MM.1S (cell line): ENCODE results near the gene PLSCR1.

ENCODE experiments used
- DNase-seq: peaks from one replicate; pipeline ENCODE4 v3.0.0-alpha.2; 2015
- H2AFZ ChIP-seq: fragments of 300-600 bp; sonication (generic); 2 replicates; pipeline ENCODE4 v1.6.0; 2016; ENCODE audit warnings: antibody characterized with exemption, low read length
- H3F3A ChIP-seq: fragments of 300-600 bp; sonication (generic); 2 replicates; pipeline ENCODE4 v1.6.1; 2016; ENCODE audit warnings: mild to moderate bottlenecking, antibody characterized with exemption, low read length, moderate library complexity, mixed read lengths; ENCODE audit not compliant: insufficient read depth
- H3K27ac ChIP-seq: fragments of 300-600 bp; sonication (generic); 2 replicates; pipeline ENCODE4 v1.5.1; 2016; ENCODE audit warnings: mild to moderate bottlenecking, low read length
- H3K27me3 ChIP-seq: fragments of 300-600 bp; sonication (generic); replicated peaks from 2 replicates; pipeline ENCODE4 v1.6.0; 2016; ENCODE audit warnings: low read length; ENCODE audit not compliant: insufficient read depth
- H3K36me3 ChIP-seq: fragments of 300-600 bp; sonication (generic); replicated peaks from 2 replicates; pipeline ENCODE4 v1.6.1; 2016; ENCODE audit warnings: mild to moderate bottlenecking, low read length, mixed read lengths; ENCODE audit not compliant: insufficient read depth
- H3K4me1 ChIP-seq: fragments of 300-600 bp; sonication (generic); 2 replicates; pipeline ENCODE4 v1.6.1; 2016; ENCODE audit warnings: low read length, mixed read lengths
- H3K4me2 ChIP-seq: fragments of 300-600 bp; sonication (generic); 2 replicates; pipeline ENCODE4 v1.6.0; 2016; ENCODE audit warnings: low read depth, low read length
- H3K4me3 ChIP-seq: fragments of 300-600 bp; sonication (generic); 2 replicates; pipeline ENCODE4 v1.5.1; 2016; ENCODE audit warnings: low read length, mixed read lengths
- H3K79me2 ChIP-seq: fragments of 300-600 bp; sonication (generic); 2 replicates; pipeline ENCODE4 v1.6.1; 2016; ENCODE audit warnings: mixed run types, low read length, mixed read lengths
- H3K9ac ChIP-seq: fragments of 300-600 bp; sonication (generic); 2 replicates; pipeline ENCODE4 v1.6.1; 2016; ENCODE audit warnings: low read length, mixed read lengths
- H3K9me2 ChIP-seq: fragments of 300-600 bp; sonication (generic); replicated peaks from 2 replicates; pipeline ENCODE4 v1.6.1; 2016; ENCODE audit warnings: mild to moderate bottlenecking, low read length, mixed read lengths; ENCODE audit not compliant: insufficient read depth
- H3K9me3 ChIP-seq: fragments of 300-600 bp; sonication (generic); replicated peaks from 2 replicates; pipeline ENCODE4 v1.6.1; 2016; ENCODE audit warnings: mild to moderate bottlenecking, low read length, mixed read lengths; ENCODE audit not compliant: insufficient read depth
- H4K20me1 ChIP-seq: fragments of 300-600 bp; sonication (generic); 2 replicates; pipeline ENCODE4 v1.6.1; 2016; ENCODE audit warnings: mild to moderate bottlenecking, low read length, moderate library complexity, mixed read lengths; ENCODE audit not compliant: insufficient read depth
- EZH2 ChIP-seq: fragments of 300-600 bp; sonication (generic); optimal IDR thresholded peaks from 2 replicates; pipeline ENCODE3; 2017; ENCODE audit warnings: low read depth, mild to moderate bottlenecking, antibody characterized with exemption, low read length, mixed read lengths
- EZH2phosphoT487 ChIP-seq: fragments of 300-600 bp; sonication (generic); IDR thresholded peaks from 2 replicates; pipeline ENCODE4 v1.6.1; 2018; ENCODE audit warnings: antibody characterized with exemption, low read length
- TF ChIP-seq, protein P1 (sequence below): fragments of 300-600 bp; sonication (generic); IDR thresholded peaks from 2 replicates; pipeline ENCODE4 v1.5.1; 2016; ENCODE audit warnings: antibody characterized with exemption, low read length, mixed read lengths

PLSCR1 gene

GRCh38 chr3:146581080-146581601 lies 36.7 kb upstream of the PLSCR1 start:
- no peak for DNase-seq
- H3K36me3 ChIP-seq = no peaks in the 10 kb centered on the region

DNA sequence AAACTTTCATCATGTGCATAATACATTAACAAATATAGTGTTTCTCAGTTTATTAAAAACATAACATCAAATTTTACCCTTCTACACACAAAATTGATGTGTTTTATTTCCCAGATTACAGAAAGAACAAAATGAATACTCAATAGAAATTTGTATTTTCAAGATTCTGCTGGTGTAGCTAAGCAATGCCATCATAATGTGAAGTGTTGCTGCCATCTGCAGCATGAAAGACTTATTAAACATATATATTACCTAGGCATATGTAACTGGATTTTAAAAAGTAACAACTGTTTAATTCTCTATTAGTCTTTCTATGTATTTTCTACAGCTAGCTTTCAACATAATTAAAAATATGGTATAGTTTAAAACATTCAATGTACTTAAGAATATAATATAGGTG lies 33.3 kb upstream of the PLSCR1 start:
- Histone ChIP-seq H4K20me1 (no peaks in the 10 kb centered on the region), H3K79me2 (no peaks in the 10 kb centered on the region), H3K9ac (no peak overlapping the region), H2AFZ (no peak overlapping the region), H3K9me3 (no peaks in the 10 kb centered on the region), H3K4me3 (no peak overlapping the region), H3K4me2 (no peak overlapping the region), H3F3A (no peaks in the 10 kb centered on the region), H3K27ac (no peak overlapping the region), H3K27me3 (no peaks in the 10 kb centered on the region), H3K36me3 (no peaks in the 10 kb centered on the region), H3K9me2 (no peaks in the 10 kb centered on the region), H3K4me1 (no peaks in the 10 kb centered on the region)
- DNase-seq = peak; percentile 44
- TF ChIP-seq, protein P1, sequence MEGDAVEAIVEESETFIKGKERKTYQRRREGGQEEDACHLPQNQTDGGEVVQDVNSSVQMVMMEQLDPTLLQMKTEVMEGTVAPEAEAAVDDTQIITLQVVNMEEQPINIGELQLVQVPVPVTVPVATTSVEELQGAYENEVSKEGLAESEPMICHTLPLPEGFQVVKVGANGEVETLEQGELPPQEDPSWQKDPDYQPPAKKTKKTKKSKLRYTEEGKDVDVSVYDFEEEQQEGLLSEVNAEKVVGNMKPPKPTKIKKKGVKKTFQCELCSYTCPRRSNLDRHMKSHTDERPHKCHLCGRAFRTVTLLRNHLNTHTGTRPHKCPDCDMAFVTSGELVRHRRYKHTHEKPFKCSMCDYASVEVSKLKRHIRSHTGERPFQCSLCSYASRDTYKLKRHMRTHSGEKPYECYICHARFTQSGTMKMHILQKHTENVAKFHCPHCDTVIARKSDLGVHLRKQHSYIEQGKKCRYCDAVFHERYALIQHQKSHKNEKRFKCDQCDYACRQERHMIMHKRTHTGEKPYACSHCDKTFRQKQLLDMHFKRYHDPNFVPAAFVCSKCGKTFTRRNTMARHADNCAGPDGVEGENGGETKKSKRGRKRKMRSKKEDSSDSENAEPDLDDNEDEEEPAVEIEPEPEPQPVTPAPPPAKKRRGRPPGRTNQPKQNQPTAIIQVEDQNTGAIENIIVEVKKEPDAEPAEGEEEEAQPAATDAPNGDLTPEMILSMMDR = peak; percentile 33
- TF ChIP-seq EZH2phosphoT487 (no peak), EZH2 (no peak)

More at GRCh38 chr3:146581080-146581601, 36.7 kb upstream of the PLSCR1 start:
- Histone ChIP-seq H3K4me2 (no peak overlapping the region), H3K9me2 (no peaks in the 10 kb centered on the region), H3K9me3 (no peaks in the 10 kb centered on the region), H3K27me3 (no peaks in the 10 kb centered on the region), H3K4me1 (no peaks in the 10 kb centered on the region), H3K79me2 (no peaks in the 10 kb centered on the region), H3F3A (no peaks in the 10 kb centered on the region), H2AFZ (no peak overlapping the region), H4K20me1 (no peaks in the 10 kb centered on the region), H3K4me3 (no peak overlapping the region), H3K9ac (no peak overlapping the region), H3K27ac (no peak overlapping the region)
- TF ChIP-seq, protein P1 = no peak
- TF ChIP-seq EZH2 = no peak
- TF ChIP-seq EZH2phosphoT487 = no peak

- H3K9me3 ChIP-seq = no peaks in the 10 kb centered on the region
- H3K27ac ChIP-seq = no peak overlapping the region
- no peak for DNase-seq
- no peaks in the 10 kb centered on the region for H4K20me1 ChIP-seq
- no peaks in the 10 kb centered on the region for H3K36me3 ChIP-seq
- H3K79me2 ChIP-seq = no peaks in the 10 kb centered on the region
- no peak overlapping the region for H3K4me3 ChIP-seq
- H2AFZ ChIP-seq = no peak overlapping the region
- TF ChIP-seq EZH2 (no peak), EZH2phosphoT487 (no peak)
- TF ChIP-seq, protein P1 = no peak
- H3K9ac ChIP-seq = no peak overlapping the region
- no peaks in the 10 kb centered on the region for H3K27me3 ChIP-seq
- no peaks in the 10 kb centered on the region for H3K4me1 ChIP-seq
- H3F3A ChIP-seq = no peaks in the 10 kb centered on the region
- no peak overlapping the region for H3K4me2 ChIP-seq
- no peaks in the 10 kb centered on the region for H3K9me2 ChIP-seq
Observed at GRCh38 chr3:146575636-146576035, 31.2 kb upstream of the PLSCR1 start.
